SU-DHL-6 (cell line): Measurements from ENCODE around the gene SYNPR.

ENCODE experiments used
- CTCF ChIP-seq: fragments of 200-600 bp; sonication (generic); IDR thresholded peaks from one replicate; pipeline ENCODE4 v1.5.1; 2017; ENCODE audit warnings: antibody characterized with exemption, mild to moderate bottlenecking, low read length, moderate library complexity; ENCODE audit not compliant: insufficient read depth, poor library complexity, severe bottlenecking
- EZH2phosphoT487 ChIP-seq: fragments of 200-600 bp; sonication (generic), shearing (Covaris generic); conservative IDR thresholded peaks from 2 replicates; pipeline ENCODE4 v1.6.1; 2018; ENCODE audit warnings: mild to moderate bottlenecking, antibody characterized with exemption, low read length, moderate library complexity, mixed read lengths

DNA sequence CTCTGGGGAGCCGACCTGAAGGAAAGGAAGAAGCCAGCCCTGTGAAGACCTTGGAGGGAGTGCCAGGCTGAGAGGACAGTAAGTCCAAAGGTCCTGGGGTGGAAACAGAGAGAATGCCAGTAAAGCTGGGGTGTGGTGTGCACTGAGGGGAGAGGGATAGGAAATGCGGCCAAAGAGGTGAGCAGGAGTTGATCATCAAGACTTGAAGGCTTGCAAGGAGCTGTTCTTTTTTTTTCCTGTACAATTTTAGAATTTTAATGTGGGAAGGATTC, 73.8 kb downstream of the SYNPR start:
- TF ChIP-seq CTCF = no peak
- no peak for TF ChIP-seq EZH2phosphoT487
